Measurements from ENCODE around the gene PTX3.

Gene PTX3

GRCh38 chr3:157477441-157477840 lies 40.8 kb downstream of the PTX3 start:
- Histone ChIP-seq H4K8ac (ENCODE audit: low read depth, low read length) (no peak overlapping the region), H3K4me3 (ENCODE audit: low read depth, low read length) (no peak overlapping the region), H3K79me2 (ENCODE audit: control insufficient read depth, insufficient read depth, low read length, poor library complexity) (no peaks in the 10 kb centered on the region), H3K18ac (ENCODE audit: low read length) (no peak overlapping the region), H2BK12ac (ENCODE audit: low read length) (no peak overlapping the region), H2AFZ (ENCODE audit: insufficient read depth, low read length, poor library complexity) (no peak overlapping the region), H3K27me3 (ENCODE audit: insufficient read depth, low read length) (no peaks in the 10 kb centered on the region), H3K36me3 (ENCODE audit: control insufficient read depth in 1 of 2, insufficient read depth in 2 of 2, low read length in 2 of 2) (no peaks in the 10 kb centered on the region), H3K9ac (ENCODE audit: low read length) (no peak overlapping the region), H3K4me1 (ENCODE audit: control insufficient read depth in 1 of 2, insufficient read depth in 2 of 2, low read length in 2 of 2) (peaks cover 0 to 2% of the 10 kb centered on the region in 2 experiments), H2BK120ac (ENCODE audit: insufficient read depth, low read length, poor library complexity) (no peak overlapping the region), H3K23ac (ENCODE audit: low read length) (no peak overlapping the region), H4K91ac (ENCODE audit: low read depth, low read length) (no peak overlapping the region), H3K4ac (ENCODE audit: low read depth, low read length) (no peak overlapping the region), H2AK5ac (ENCODE audit: low read length) (no peak overlapping the region), H3K79me1 (ENCODE audit: low read length) (no peaks in the 10 kb centered on the region), H3K14ac (ENCODE audit: low read length) (no peak overlapping the region), H3K27ac (ENCODE audit: low read depth, low read length) (no peak overlapping the region), H4K12ac (ENCODE audit: low read depth, low read length) (no peak overlapping the region), H3K9me3 (ENCODE audit: insufficient read depth, low read depth, low read length) (no peaks in the 10 kb centered on the region), H3K4me2 (ENCODE audit: low read length) (no peak overlapping the region), H2BK5ac (ENCODE audit: low read depth, low read length, poor library complexity) (no peak overlapping the region)
- DNase-seq: peak in 1 of 2 donors; percentile 23
- WGBS (ENCODE audit: extremely low coverage, insufficient coverage, insufficient read length): no CpG with 5 or more reads among the region's 3 CpGs

GRCh38 chr3:157479464-157480243 lies 43.0 kb downstream of the PTX3 start:
- Histone ChIP-seq H3K18ac (ENCODE audit: low read length) (no peak overlapping the region), H3K9ac (ENCODE audit: low read length) (no peak overlapping the region), H3K4me2 (ENCODE audit: low read length) (no peak overlapping the region), H3K23ac (ENCODE audit: low read length) (no peak overlapping the region), H3K4me1 (ENCODE audit: control insufficient read depth in 1 of 2, insufficient read depth in 2 of 2, low read length in 2 of 2) (peaks cover 0 to 2% of the 10 kb centered on the region in 2 experiments), H2BK12ac (ENCODE audit: low read length) (no peak overlapping the region), H3K9me3 (ENCODE audit: insufficient read depth, low read depth, low read length) (no peaks in the 10 kb centered on the region), H3K79me2 (ENCODE audit: control insufficient read depth, insufficient read depth, low read length, poor library complexity) (no peaks in the 10 kb centered on the region), H3K27ac (ENCODE audit: low read depth, low read length) (no peak overlapping the region), H4K8ac (ENCODE audit: low read depth, low read length) (no peak overlapping the region), H3K27me3 (ENCODE audit: insufficient read depth, low read length) (no peaks in the 10 kb centered on the region), H2AFZ (ENCODE audit: insufficient read depth, low read length, poor library complexity) (no peak overlapping the region), H3K4me3 (ENCODE audit: low read depth, low read length) (no peak overlapping the region), H2AK5ac (ENCODE audit: low read length) (no peak overlapping the region), H4K12ac (ENCODE audit: low read depth, low read length) (no peak overlapping the region), H3K79me1 (ENCODE audit: low read length) (no peaks in the 10 kb centered on the region), H3K4ac (ENCODE audit: low read depth, low read length) (no peak overlapping the region), H3K14ac (ENCODE audit: low read length) (no peak overlapping the region), H3K36me3 (ENCODE audit: control insufficient read depth in 1 of 2, insufficient read depth in 2 of 2, low read length in 2 of 2) (no peaks in the 10 kb centered on the region), H4K91ac (ENCODE audit: low read depth, low read length) (no peak overlapping the region), H2BK120ac (ENCODE audit: insufficient read depth, low read length, poor library complexity) (no peak overlapping the region), H2BK5ac (ENCODE audit: low read depth, low read length, poor library complexity) (no peak overlapping the region)
- WGBS (ENCODE audit: extremely low coverage, insufficient coverage, insufficient read length): no CpG with 5 or more reads among the region's 1 CpG
- DNase-seq: no peak

GRCh38 chr3:157487339-157487738 lies 50.7 kb downstream of the PTX3 start:
- Histone ChIP-seq H2BK120ac (ENCODE audit: insufficient read depth, low read length, poor library complexity) (no peak overlapping the region), H3K4me3 (ENCODE audit: low read depth, low read length) (no peak overlapping the region), H4K8ac (ENCODE audit: low read depth, low read length) (no peak overlapping the region), H2AK5ac (ENCODE audit: low read length) (no peak overlapping the region), H3K27ac (ENCODE audit: low read depth, low read length) (no peak overlapping the region), H4K91ac (ENCODE audit: low read depth, low read length) (no peak overlapping the region), H3K27me3 (ENCODE audit: insufficient read depth, low read length) (no peaks in the 10 kb centered on the region), H2BK5ac (ENCODE audit: low read depth, low read length, poor library complexity) (no peak overlapping the region), H3K4ac (ENCODE audit: low read depth, low read length) (no peak overlapping the region), H3K79me2 (ENCODE audit: control insufficient read depth, insufficient read depth, low read length, poor library complexity) (no peaks in the 10 kb centered on the region), H3K36me3 (ENCODE audit: control insufficient read depth in 1 of 2, insufficient read depth in 2 of 2, low read length in 2 of 2) (no peaks in the 10 kb centered on the region), H3K23ac (ENCODE audit: low read length) (no peak overlapping the region), H4K12ac (ENCODE audit: low read depth, low read length) (no peak overlapping the region), H3K4me1 (ENCODE audit: control insufficient read depth in 1 of 2, insufficient read depth in 2 of 2, low read length in 2 of 2) (no peaks in the 10 kb centered on the region), H3K14ac (ENCODE audit: low read length) (no peak overlapping the region), H2BK12ac (ENCODE audit: low read length) (no peak overlapping the region), H3K79me1 (ENCODE audit: low read length) (no peaks in the 10 kb centered on the region), H3K9me3 (ENCODE audit: insufficient read depth, low read depth, low read length) (no peaks in the 10 kb centered on the region), H3K18ac (ENCODE audit: low read length) (no peak overlapping the region), H3K9ac (ENCODE audit: low read length) (no peak overlapping the region), H3K4me2 (ENCODE audit: low read length) (no peak overlapping the region), H2AFZ (ENCODE audit: insufficient read depth, low read length, poor library complexity) (no peak overlapping the region)
- no CpG with 5 or more reads among the region's 1 CpG for WGBS (ENCODE audit: extremely low coverage, insufficient coverage, insufficient read length)
- DNase-seq: peak in 1 of 2 donors; percentile 22

- no peak for DNase-seq
- H3K4me3 ChIP-seq (ENCODE audit: low read depth, low read length): no peak overlapping the region
- no peaks in the 10 kb centered on the region for H3K27me3 ChIP-seq (ENCODE audit: insufficient read depth, low read length)
- no peak overlapping the region for H4K8ac ChIP-seq (ENCODE audit: low read depth, low read length)
- no peak overlapping the region for H3K14ac ChIP-seq (ENCODE audit: low read length)
- peaks cover 0 to 4% of the 10 kb centered on the region in 2 experiments for H3K4me1 ChIP-seq (ENCODE audit: control insufficient read depth in 1 of 2, insufficient read depth in 2 of 2, low read length in 2 of 2)
- H3K9me3 ChIP-seq (ENCODE audit: insufficient read depth, low read depth, low read length): no peaks in the 10 kb centered on the region
- no peaks in the 10 kb centered on the region for H3K79me1 ChIP-seq (ENCODE audit: low read length)
- no peak overlapping the region for H3K27ac ChIP-seq (ENCODE audit: low read depth, low read length)
- no peak overlapping the region for H2BK120ac ChIP-seq (ENCODE audit: insufficient read depth, low read length, poor library complexity)
- no peak overlapping the region for H2BK5ac ChIP-seq (ENCODE audit: low read depth, low read length, poor library complexity)
- no peak overlapping the region for H3K4ac ChIP-seq (ENCODE audit: low read depth, low read length)
- H4K91ac ChIP-seq (ENCODE audit: low read depth, low read length): no peak overlapping the region
- H2AFZ ChIP-seq (ENCODE audit: insufficient read depth, low read length, poor library complexity): no peak overlapping the region
- H3K79me2 ChIP-seq (ENCODE audit: control insufficient read depth, insufficient read depth, low read length, poor library complexity): no peaks in the 10 kb centered on the region
- no peak overlapping the region for H2BK12ac ChIP-seq (ENCODE audit: low read length)
- H3K23ac ChIP-seq (ENCODE audit: low read length): no peak overlapping the region
- H3K4me2 ChIP-seq (ENCODE audit: low read length): no peak overlapping the region
- no peak overlapping the region for H4K12ac ChIP-seq (ENCODE audit: low read depth, low read length)
- no peak overlapping the region for H2AK5ac ChIP-seq (ENCODE audit: low read length)
- H3K18ac ChIP-seq (ENCODE audit: low read length): no peak overlapping the region
- H3K9ac ChIP-seq (ENCODE audit: low read length): no peak overlapping the region
- no peaks in the 10 kb centered on the region for H3K36me3 ChIP-seq (ENCODE audit: control insufficient read depth in 1 of 2, insufficient read depth in 2 of 2, low read length in 2 of 2)
Observed at GRCh38 chr3:157488144-157488543, 51.5 kb downstream of the PTX3 start.
